GM10266 (cell line): ENCODE data around the gene MMP7.

ENCODE experiments used
- DNase-seq: peaks from one replicate; pipeline ENCODE4 v3.0.0; 2012; ENCODE audit errors: extremely low spot score
- CTCF ChIP-seq: IDR thresholded peaks from 2 replicates; pipeline ENCODE4 v1.5.1; 2012; ENCODE audit warnings: mild to moderate bottlenecking, low read depth; ENCODE audit not compliant: control insufficient read depth, insufficient read depth; ENCODE audit errors: missing control alignments

MMP7 gene

GRCh38 chr11:102523887-102524286, 6.7 kb downstream of the MMP7 start:
- DNase-seq = no peak
- TF ChIP-seq CTCF = no peak

- DNase-seq = no peak
- TF ChIP-seq CTCF = no peak
These were observed 7.4 kb downstream of the MMP7 start for GRCh38 chr11:102523189-102523570.

GRCh38 chr11:102522312-102523188, 8.0 kb downstream of the MMP7 start:
- DNase-seq = no peak
- TF ChIP-seq CTCF = no peak

- no peak for DNase-seq
- TF ChIP-seq CTCF = no peak
These were observed 9.4 kb downstream of the MMP7 start for GRCh38 chr11:102521121-102521520.

GRCh38 chr11:102520514-102520913, 10.0 kb downstream of the MMP7 start:
- no peak for DNase-seq
- TF ChIP-seq CTCF = no peak

GRCh38 chr11:102518296-102519094, 12.1 kb downstream of the MMP7 start:
- TF ChIP-seq CTCF = peak; percentile 14
- DNase-seq = no peak

- TF ChIP-seq CTCF = no peak
- DNase-seq = no peak
These were observed 12.9 kb downstream of the MMP7 start for GRCh38 chr11:102517670-102518069.
